Uterine smooth muscle cell (primary cell): ENCODE measurements around the gene MAN1B1. TPM values are rescaled to one million over a fixed set of nuclear protein-coding genes. Genes with fewer than 3 reads are reported as not detected.

Experiments used
- total RNA-seq: library from RNA; depleted of rRNA; stranded (reverse); fragments of >200 nt; gene quantifications from 2 replicates; pipeline ENCODE4 v1.2.3, GENCODE V29; 2014

The MAN1B1 gene
- 73.2 and 128 TPM in 2 replicates for total RNA-seq

DNA sequence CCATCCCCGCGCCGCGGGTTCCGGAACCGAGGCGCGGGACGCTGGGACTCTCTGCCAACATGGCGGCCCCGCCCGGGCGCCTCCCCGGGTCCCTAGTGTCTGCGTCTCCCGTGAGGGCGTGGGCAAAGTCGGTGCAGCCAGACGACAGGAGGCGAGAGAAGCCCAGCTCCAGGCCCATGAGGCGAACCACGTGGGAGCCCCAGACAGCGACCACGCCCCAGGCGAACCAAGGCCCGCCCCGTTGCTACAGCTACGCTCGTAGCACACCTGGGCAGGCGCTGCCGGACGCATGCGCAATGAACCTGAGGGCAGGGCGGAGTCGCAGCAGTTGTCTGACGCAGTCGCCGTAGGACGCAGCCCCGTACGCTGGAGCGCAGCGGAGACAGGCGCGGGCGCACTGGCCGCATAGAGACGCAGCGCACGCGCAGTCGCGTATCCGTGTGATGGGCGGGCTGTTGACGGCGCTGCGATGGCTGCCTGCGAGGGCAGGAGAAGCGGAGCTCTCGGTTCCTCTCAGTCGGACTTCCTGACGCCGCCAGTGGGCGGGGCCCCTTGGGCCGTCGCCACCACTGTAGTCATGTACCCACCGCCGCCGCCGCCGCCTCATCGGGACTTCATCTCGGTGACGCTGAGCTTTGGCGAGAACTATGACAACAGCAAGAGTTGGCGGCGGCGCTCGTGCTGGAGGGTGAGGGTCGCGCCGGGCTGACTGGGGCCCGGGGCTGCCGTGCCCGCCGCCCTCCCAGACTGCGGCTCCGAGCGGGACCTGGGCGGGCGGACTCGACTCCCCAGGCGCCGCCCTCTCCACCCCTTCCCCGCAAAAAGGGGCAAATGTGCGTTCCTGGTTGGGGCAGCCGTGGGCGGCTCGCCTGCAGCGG lies at the start of gene MAN1B1:
Gene MAN1B1 (plus strand): TSS at position 455 of the 878 bp plus-strand sequence. CDS start 15 bp downstream, at position 470.

DNA sequence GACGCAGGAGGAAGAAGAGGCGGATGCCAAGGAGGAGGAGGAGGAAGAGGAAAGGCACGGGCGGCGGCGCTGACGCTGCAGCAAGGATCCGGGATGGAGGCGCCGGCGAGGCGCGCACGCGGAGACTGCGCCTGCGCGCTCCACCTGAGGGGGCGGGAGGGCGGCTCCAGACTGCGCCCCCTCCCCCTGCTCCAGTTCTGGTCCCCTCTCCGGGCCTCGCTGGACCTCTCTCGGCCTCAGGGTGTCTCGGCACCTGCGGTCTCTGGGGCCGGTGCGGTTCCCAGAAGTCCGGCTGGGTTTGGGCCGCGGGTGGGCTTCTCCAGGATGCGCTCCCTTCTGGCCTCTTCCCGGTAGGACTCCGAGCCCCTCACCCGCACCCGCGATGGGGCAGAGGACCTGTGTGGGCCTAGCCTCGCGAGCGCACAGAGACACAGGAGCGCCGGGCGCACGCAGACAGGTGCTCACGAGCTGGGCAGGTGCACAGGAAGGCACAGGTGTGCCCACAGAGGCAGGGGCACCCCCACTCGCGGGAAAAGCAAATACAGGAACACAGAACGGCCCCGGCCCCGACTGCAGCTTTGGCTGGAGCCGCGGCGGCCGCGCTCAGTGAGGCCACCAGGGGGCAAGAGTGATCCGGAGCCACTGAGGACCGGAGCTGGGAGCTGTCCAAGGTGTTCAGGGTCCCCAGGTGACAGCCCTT lies 40.5 kb upstream of the MAN1B1 start, which contains the start of gene NPDC1:
Gene NPDC1 (minus strand): TSS at position 90 of the 700 bp plus-strand sequence. CDS start 188 bp downstream, outside the sequence.

GRCh38 chr9:137053944-137054931 lies 32.5 kb upstream of the MAN1B1 start, which contains the start of gene ENTPD2:
Gene ENTPD2 (minus strand): TSS chr9:137054061. CDS start chr9:137053997, 64 bp downstream.

GRCh38 chr9:137070201-137070905 lies 16.4 kb upstream of the MAN1B1 start, which contains the start of gene SAPCD2:
Gene SAPCD2 (minus strand): TSS chr9:137070557. CDS start chr9:137070460, 97 bp downstream.

DNA sequence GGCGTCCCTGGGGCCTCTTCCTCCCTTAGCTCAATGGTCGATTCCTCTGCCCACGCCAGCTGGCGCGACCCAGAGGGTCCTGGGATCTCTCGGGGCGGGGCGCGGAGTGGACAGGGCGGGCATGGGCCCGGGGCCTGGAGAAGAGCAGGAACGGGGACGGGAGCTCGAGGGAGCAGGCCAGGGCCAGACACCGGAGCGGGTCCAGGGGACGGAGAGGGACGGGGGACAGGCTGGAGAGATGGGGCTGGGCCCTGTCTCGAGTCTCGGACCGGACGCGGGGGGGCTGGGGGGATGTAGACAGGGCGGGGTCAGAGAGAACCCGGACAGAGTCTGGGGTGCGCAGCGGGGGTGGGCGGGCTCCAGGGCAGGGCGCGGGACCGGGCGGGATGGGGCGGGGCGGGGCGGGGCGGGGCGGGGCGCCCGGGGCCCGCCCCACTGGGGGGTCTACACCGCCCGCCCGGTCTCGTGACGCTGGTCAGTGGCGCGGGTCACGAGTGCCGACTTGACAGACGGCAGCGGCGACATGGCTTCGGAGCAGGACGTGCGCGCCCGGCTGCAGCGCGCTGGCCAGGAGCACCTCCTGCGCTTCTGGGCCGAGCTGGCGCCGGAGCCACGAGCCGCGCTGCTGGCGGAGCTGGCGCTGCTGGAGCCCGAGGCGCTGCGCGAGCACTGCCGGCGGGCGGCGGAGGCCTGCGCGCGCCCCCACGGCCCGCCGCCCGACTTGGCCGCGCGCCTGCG lies 9.6 kb upstream of the MAN1B1 start, which contains the start of gene UAP1L1:
Gene UAP1L1 (plus strand): TSS at position 508 of the 738 bp plus-strand sequence. CDS start 16 bp downstream, at position 524.

DNA sequence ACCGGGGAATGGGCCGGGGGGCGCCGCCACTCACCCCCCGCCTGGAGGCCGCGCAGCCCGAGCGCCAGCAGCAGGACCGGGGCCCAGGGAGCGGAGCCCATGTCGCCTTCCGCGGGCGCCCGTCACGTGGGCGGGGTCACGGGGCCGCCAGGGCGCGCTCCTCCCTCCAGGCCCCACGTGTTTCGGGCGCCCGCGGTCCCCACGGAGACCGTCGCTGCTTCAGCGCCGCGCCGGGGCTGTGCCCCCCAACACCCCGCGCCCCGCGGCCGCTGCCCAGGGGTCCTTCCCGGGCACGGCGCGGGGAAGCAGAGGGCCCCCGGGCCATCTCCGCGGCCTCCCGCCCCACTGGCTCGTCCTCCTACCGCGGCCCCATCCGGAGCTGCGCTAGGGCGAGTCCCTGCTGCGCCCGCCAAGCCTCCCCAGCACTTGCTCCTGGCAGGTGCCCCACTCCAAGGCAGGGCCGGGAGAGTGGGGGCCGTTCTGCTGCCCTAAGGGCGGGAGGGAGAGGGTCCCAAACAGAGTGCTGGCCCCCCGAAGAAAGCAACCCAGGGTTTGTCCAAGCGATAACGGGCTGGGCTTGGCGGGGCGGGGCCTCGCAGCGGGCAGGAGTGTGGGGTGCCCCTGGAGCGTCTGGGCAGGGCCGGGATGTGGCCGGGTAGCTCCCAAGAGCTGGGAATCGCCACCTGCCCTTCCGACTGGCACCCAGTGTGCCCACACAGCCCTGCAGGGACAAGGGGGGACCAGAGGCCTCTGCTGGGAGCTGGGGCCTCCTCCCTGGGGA lies 28.0 kb downstream of the MAN1B1 start, which contains the start of gene DPP7:
Gene DPP7 (minus strand): TSS at position 121 of the 781 bp plus-strand sequence. CDS start 20 bp downstream, at position 101.

GRCh38 chr9:137138722-137139467 lies 52.1 kb downstream of the MAN1B1 start, which contains the start of gene GRIN1:
Gene GRIN1 (plus strand): TSS chr9:137139154. CDS start chr9:137139487, 333 bp downstream.

Other genes with a start within 250 kb of the MAN1B1 start
- gene AJM1, start 244.5 kb upstream of the MAN1B1 start, total RNA-seq = 1.4 and 3.5 TPM in 2 replicates
- 44.4 and 70.9 TPM in 2 replicates for gene PHPT1, start 237.6 kb upstream of the MAN1B1 start, total RNA-seq
- gene MAMDC4, start 234.6 kb upstream of the MAN1B1 start, total RNA-seq = 1.1 and 3.1 TPM in 2 replicates
- gene EDF1, start 220.7 kb upstream of the MAN1B1 start, total RNA-seq = 265 and 280 TPM in 2 replicates
- gene TRAF2, start 200.5 kb upstream of the MAN1B1 start, total RNA-seq = 9.6 and 16.3 TPM in 2 replicates
- 167 and 192 TPM in 2 replicates for gene FBXW5, start 142.2 kb upstream of the MAN1B1 start, total RNA-seq
- 0.37 TPM in 1 of 2 replicates, not detected in the other for gene C8G, start 141.7 kb upstream of the MAN1B1 start, total RNA-seq
- gene LCN12, start 134.7 kb upstream of the MAN1B1 start, total RNA-seq = 0.12 TPM in 1 of 2 replicates, not detected in the other
- 1.2 and 40.7 TPM in 2 replicates for gene PTGDS, start 109.5 kb upstream of the MAN1B1 start, total RNA-seq
- 0.66 and 6.4 TPM in 2 replicates for gene LCNL1, start 104.0 kb upstream of the MAN1B1 start, total RNA-seq
- gene PAXX, start 94.6 kb upstream of the MAN1B1 start, total RNA-seq = 23.9 and 25.1 TPM in 2 replicates
- gene CLIC3, start 90.4 kb upstream of the MAN1B1 start, total RNA-seq = 0.55 and 3.0 TPM in 2 replicates
- 19.0 and 31.7 TPM in 2 replicates for gene ABCA2, start 58.7 kb upstream of the MAN1B1 start, total RNA-seq
- gene FUT7, start 54.9 kb upstream of the MAN1B1 start, total RNA-seq = not detected in 2 replicates
- gene NPDC1, start 40.8 kb upstream of the MAN1B1 start, total RNA-seq = 13.3 and 20.9 TPM in 2 replicates
- not detected in 2 replicates for gene ENTPD2, start 32.9 kb upstream of the MAN1B1 start, total RNA-seq
- gene SAPCD2, start 16.4 kb upstream of the MAN1B1 start, total RNA-seq = 7.1 and 18.6 TPM in 2 replicates
- 28.3 and 33.1 TPM in 2 replicates for gene UAP1L1, start 9.5 kb upstream of the MAN1B1 start, total RNA-seq
- 45.3 and 86.1 TPM in 2 replicates for gene DPP7, start 27.7 kb downstream of the MAN1B1 start, total RNA-seq
- under 0.01 and 0.11 TPM in 2 replicates for gene GRIN1, start 52.2 kb downstream of the MAN1B1 start, total RNA-seq
- not detected in 2 replicates for gene LRRC26, start 83.1 kb downstream of the MAN1B1 start, total RNA-seq
- gene TMEM210, start 85.1 kb downstream of the MAN1B1 start, total RNA-seq = 0.25 TPM in 1 of 2 replicates, not detected in the other
- 29.9 and 34.0 TPM in 2 replicates for gene ANAPC2, start 101.6 kb downstream of the MAN1B1 start, total RNA-seq
- gene SSNA1, start 101.7 kb downstream of the MAN1B1 start, total RNA-seq = 60.9 and 82.4 TPM in 2 replicates
- gene TPRN, start 113.8 kb downstream of the MAN1B1 start, total RNA-seq = 6.8 and 8.7 TPM in 2 replicates
- gene TMEM203, start 118.7 kb downstream of the MAN1B1 start, total RNA-seq = 37.1 and 41.5 TPM in 2 replicates
- gene NDOR1, start 118.7 kb downstream of the MAN1B1 start, total RNA-seq = 2.6 and 4.8 TPM in 2 replicates
- gene RNF208, start 135.3 kb downstream of the MAN1B1 start, total RNA-seq = 0.11 and 0.25 TPM in 2 replicates
- 0.55 and 0.62 TPM in 2 replicates for gene CYSRT1, start 138.2 kb downstream of the MAN1B1 start, total RNA-seq
- gene RNF224, start 140.5 kb downstream of the MAN1B1 start, total RNA-seq = 0.11 TPM in 1 of 2 replicates, not detected in the other
- not detected in 2 replicates for gene SLC34A3, start 143.9 kb downstream of the MAN1B1 start, total RNA-seq
- 153 and 473 TPM in 2 replicates for gene TUBB4B, start 154.3 kb downstream of the MAN1B1 start, total RNA-seq
- gene STPG3, start 164.3 kb downstream of the MAN1B1 start, total RNA-seq = not detected in 2 replicates
- gene NELFB, start 168.3 kb downstream of the MAN1B1 start, total RNA-seq = 60.7 and 75.9 TPM in 2 replicates
- 34.0 and 38.7 TPM in 2 replicates for gene TOR4A, start 190.7 kb downstream of the MAN1B1 start, total RNA-seq
- 0.11 and 0.12 TPM in 2 replicates for gene NRARP, start 215.3 kb downstream of the MAN1B1 start, total RNA-seq